Vein endothelial cell (primary cell): ENCODE results near the gene FGFRL1. TPM values are rescaled to one million over a fixed set of nuclear protein-coding genes. Genes with fewer than 3 reads are reported as not detected.

Experiments used
- total RNA-seq: library from RNA; depleted of rRNA; stranded (reverse); fragments of >200 nt; gene quantifications from 2 replicates; pipeline ENCODE4 v1.2.3, GENCODE V29; 2012

The FGFRL1 gene, protein sequence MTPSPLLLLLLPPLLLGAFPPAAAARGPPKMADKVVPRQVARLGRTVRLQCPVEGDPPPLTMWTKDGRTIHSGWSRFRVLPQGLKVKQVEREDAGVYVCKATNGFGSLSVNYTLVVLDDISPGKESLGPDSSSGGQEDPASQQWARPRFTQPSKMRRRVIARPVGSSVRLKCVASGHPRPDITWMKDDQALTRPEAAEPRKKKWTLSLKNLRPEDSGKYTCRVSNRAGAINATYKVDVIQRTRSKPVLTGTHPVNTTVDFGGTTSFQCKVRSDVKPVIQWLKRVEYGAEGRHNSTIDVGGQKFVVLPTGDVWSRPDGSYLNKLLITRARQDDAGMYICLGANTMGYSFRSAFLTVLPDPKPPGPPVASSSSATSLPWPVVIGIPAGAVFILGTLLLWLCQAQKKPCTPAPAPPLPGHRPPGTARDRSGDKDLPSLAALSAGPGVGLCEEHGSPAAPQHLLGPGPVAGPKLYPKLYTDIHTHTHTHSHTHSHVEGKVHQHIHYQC
- 19.5 and 25.8 TPM in 2 replicates for total RNA-seq

GRCh38 chr4:1011022-1011665, at the start of gene FGFRL1:
TSS of gene FGFRL1 (plus strand) at chr4:1011626. CDS start at chr4:1012486, 860 bp downstream.

GRCh38 chr4:973431-974397, 37.7 kb upstream of the FGFRL1 start, which contains the start of gene DGKQ:
TSS of gene DGKQ (minus strand) at chr4:973569. CDS start at chr4:973482, 87 bp downstream.

DNA sequence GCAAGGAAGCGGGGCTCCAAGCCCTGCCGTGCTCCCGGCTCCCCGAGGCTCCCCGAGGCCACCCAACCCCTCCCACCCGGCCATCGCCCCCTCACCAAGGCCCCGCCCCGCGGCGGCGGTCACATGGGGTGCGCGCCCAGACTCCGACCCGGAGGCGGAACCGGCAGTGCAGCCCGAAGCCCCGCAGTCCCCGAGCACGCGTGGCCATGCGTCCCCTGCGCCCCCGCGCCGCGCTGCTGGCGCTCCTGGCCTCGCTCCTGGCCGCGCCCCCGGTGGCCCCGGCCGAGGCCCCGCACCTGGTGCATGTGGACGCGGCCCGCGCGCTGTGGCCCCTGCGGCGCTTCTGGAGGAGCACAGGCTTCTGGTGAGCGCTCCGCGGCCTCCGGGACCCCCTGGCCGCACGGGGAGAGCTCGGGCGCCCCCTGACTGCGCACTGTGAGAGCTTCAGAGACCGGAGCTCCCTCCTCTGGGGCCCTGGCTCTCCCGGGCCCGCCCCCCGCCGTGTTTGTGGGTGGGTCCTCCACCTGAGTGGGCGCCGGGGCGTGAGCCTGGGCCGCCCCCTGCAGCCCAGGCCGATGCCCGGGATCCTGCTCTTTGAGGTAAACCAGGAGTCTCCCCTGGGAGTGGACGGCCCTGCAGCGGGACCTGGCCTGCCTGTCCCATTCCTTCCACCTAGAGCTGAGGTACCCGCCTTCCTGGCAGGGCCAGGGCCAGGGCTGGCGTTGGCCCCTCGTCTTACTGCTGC, 24.4 kb upstream of the FGFRL1 start, which contains the start of gene IDUA:
Gene IDUA, plus strand, starts transcription at position 166 of the 745 bp plus-strand sequence. Its CDS starts 41 bp downstream, at position 207.

DNA sequence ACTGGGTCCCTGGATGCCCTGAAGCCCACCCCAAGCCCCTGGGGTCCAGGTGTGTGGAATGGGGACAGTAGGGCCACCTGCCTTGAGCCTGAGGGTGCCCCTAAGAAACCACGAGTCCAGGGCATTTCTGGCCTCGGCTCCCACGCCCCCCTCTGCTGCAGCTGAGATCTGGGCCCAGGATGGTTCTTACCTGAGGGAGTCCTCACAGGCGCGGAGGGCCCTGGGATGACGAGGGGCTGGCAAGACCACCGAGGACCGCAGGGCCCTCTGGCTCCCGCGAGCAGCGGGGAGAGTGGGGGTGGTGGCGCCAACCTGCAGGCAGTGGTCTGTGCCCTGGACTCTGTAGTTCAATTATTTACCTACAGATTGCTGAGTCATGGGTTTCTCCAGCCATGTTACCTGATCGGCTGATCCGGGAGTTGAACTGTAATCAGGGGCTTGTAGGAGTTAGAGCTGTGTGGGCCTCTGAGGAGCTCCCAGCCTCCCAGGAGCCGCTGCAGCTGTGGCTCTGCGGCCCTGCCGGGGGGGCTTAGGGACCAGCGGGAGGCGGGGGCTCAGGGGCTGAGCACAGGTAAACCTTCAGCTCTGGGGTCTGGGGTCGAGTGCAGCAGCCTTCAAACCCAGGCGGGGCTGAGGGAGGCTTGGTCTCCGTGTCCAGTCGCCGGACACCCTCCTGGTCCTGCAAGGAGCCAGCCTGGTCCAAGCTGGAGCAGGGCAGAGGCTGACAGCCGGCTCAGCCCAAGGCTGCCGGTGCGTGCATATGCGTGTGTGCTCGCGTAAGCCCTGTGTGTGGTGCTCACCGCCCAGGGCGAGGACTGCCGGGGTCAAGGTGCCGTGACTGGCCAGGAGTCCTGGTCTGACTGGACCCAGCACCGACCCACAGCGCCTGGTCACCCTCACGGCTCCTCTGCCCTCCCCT, 18.1 kb upstream of the FGFRL1 start, which contains the start of gene SLC26A1:
Gene SLC26A1, minus strand, starts transcription at position 294 of the 919 bp plus-strand sequence. CDS start 1,701 bp downstream, outside the sequence.

Other genes with a start within 250 kb of the FGFRL1 start
- gene CPLX1, start 185.5 kb upstream of the FGFRL1 start, total RNA-seq: 0.10 and 0.33 TPM in 2 replicates
- 78.7 and 83.8 TPM in 2 replicates for gene GAK, start 79.3 kb upstream of the FGFRL1 start, total RNA-seq
- gene TMEM175, start 79.2 kb upstream of the FGFRL1 start, total RNA-seq: 6.8 and 10.8 TPM in 2 replicates
- gene DGKQ, start 38.1 kb upstream of the FGFRL1 start, total RNA-seq: 19.1 and 19.9 TPM in 2 replicates
- 13.7 and 18.0 TPM in 2 replicates for gene IDUA, start 24.6 kb upstream of the FGFRL1 start, total RNA-seq
- under 0.01 and 0.19 TPM in 2 replicates for gene SLC26A1, start 18.2 kb upstream of the FGFRL1 start, total RNA-seq
- gene RNF212, start 101.9 kb downstream of the FGFRL1 start, total RNA-seq: 0.48 and 5.9 TPM in 2 replicates
- 0.65 and 1.3 TPM in 2 replicates for gene SPON2, start 161.0 kb downstream of the FGFRL1 start, total RNA-seq
- 259 and 290 TPM in 2 replicates for gene CTBP1, start 237.5 kb downstream of the FGFRL1 start, total RNA-seq